Measurements from ENCODE around the gene TSPAN17.

Gene TSPAN17

GRCh38 chr5:176611435-176611834 lies 35.8 kb upstream of the TSPAN17 start:
- no peak for TF ChIP-seq CTCF (IDR thresholded peaks at IDR 0.05)
- peaks cover 0 to 89% of the 10 kb centered on the region in 2 donors for H3K27me3 ChIP-seq

GRCh38 chr5:176612008-176612407 lies 35.3 kb upstream of the TSPAN17 start:
- no peak overlapping the region for H3K27ac ChIP-seq

More at GRCh38 chr5:176611435-176611834, 35.8 kb upstream of the TSPAN17 start:
- H3K36me3 ChIP-seq = no peaks in the 10 kb centered on the region
- no peak overlapping the region for H3K27ac ChIP-seq
- DNase-seq = peak; percentile 43 to 76
- no peak overlapping the region for H3K4me3 ChIP-seq
- H3K9me3 ChIP-seq = no peaks in the 10 kb centered on the region
- peaks cover 0 to 14% (median 11%) of the 10 kb centered on the region in 4 donors for H3K4me1 ChIP-seq
- intact Hi-C loops (cut with DNase I; ENCODE audit: low total_unique reads) = no loop called here

DNA sequence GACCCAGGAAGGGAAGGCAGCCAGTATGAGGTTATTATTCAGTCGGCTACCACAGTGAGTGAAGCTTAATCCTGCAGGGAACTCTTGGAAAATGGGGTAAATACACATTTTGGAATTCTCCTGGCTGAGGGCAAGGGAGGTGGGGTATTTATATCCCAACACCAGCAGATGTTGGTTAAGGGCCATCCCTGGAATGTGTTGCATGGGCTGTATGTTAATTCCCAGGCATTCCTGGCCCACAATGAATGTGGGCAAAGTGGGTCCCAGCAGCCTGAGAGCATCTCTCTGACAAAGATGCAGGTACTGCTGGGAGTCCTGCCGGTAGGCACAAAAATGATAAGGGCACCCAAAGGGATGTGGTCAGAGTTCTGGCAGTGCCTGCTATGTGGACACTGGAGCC lies 34.4 kb upstream of the TSPAN17 start:
- H3K4me3 ChIP-seq = no peak overlapping the region
- no peaks in the 10 kb centered on the region for H3K36me3 ChIP-seq
- H3K27ac ChIP-seq = no peak overlapping the region
- TF ChIP-seq CTCF (IDR thresholded peaks at IDR 0.05) = no peak
- H3K9me3 ChIP-seq = no peaks in the 10 kb centered on the region
- H3K27me3 ChIP-seq = peaks cover 0 to 91% of the 10 kb centered on the region in 2 donors
- peaks cover 0 to 14% (median 11%) of the 10 kb centered on the region in 4 donors for H3K4me1 ChIP-seq
- intact Hi-C loops (cut with DNase I; ENCODE audit: low total_unique reads) = no loop called here
- DNase-seq = no peak

More at GRCh38 chr5:176612008-176612407, 35.3 kb upstream of the TSPAN17 start:
- Histone ChIP-seq H3K27me3 (peaks cover 0 to 89% of the 10 kb centered on the region in 2 donors), H3K9me3 (no peaks in the 10 kb centered on the region), H3K4me3 (no peak overlapping the region), H3K4me1 (peaks cover 0 to 14% (median 11%) of the 10 kb centered on the region in 4 donors), H3K36me3 (no peaks in the 10 kb centered on the region)
- DNase-seq = no peak
- intact Hi-C loops (cut with DNase I; ENCODE audit: low total_unique reads) = no loop called here
- TF ChIP-seq CTCF (IDR thresholded peaks at IDR 0.05) = no peak

DNA sequence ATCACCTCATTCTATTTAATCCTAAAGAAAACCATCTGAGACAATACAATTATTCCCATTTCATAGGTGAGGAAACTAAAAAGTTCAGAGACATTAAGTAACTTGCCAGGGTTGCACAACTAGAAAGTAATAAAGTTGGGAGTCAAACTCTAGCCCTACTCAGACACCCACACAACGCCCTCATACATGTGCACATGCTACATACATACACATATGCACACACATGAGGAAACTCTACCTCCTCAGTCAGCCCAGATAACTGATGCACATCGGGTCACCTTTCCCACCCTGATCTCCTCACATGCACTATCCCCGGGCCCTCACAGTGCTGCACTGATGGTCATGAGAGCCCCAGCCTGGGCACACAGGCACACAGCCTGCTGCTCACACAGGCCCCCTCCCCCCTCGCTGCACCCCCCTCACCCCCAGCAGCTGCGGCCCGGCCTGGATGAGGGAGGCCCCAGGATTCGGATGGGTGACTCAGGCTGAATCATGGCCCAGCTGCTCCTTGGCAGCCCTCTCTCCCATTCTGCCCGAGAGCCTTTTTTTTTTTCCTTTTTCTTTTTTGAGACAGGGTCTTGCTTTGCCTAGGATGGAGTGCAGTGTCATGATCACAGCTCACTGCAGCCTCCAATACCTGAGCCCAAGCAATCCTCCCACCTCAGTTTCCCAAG lies 32.3 kb upstream of the TSPAN17 start:
- Histone ChIP-seq H3K9me3 (no peaks in the 10 kb centered on the region), H3K27ac (no peak overlapping the region), H3K4me3 (no peak overlapping the region), H3K4me1 (peaks cover 0 to 18% (median 15%) of the 10 kb centered on the region in 4 donors), H3K36me3 (no peaks in the 10 kb centered on the region), H3K27me3 (peaks cover 0 to 92% of the 10 kb centered on the region in 2 donors)
- intact Hi-C loops (cut with DNase I; ENCODE audit: low total_unique reads) = no loop called here
- no peak for DNase-seq
- no peak for TF ChIP-seq CTCF (IDR thresholded peaks at IDR 0.05)

- H3K36me3 ChIP-seq = no peaks in the 10 kb centered on the region
- no peak for TF ChIP-seq CTCF (IDR thresholded peaks at IDR 0.05)
- no peak for DNase-seq
- H3K27me3 ChIP-seq = peaks cover 3 to 96% of the 10 kb centered on the region in 2 donors
- no peak overlapping the region for H3K27ac ChIP-seq
- no peak overlapping the region for H3K4me3 ChIP-seq
- no peaks in the 10 kb centered on the region for H3K9me3 ChIP-seq
- peaks cover 0 to 18% (median 16%) of the 10 kb centered on the region in 4 donors for H3K4me1 ChIP-seq
- intact Hi-C loops (cut with DNase I; ENCODE audit: low total_unique reads) = no loop called here
These were observed 30.8 kb upstream of the TSPAN17 start for GRCh38 chr5:176616511-176616910.

Data from tibial artery (tissue), 4 donors.